Stimulated activated CD8-positive, alpha-beta memory T cell treated with anti-CD3 and anti-CD28 coated beads, Interleukin-12 subunit alpha, Interleukin-12 subunit beta, amount 100 ng/mL, for 24 hours (primary cell): Measurements from ENCODE around the gene HP.
"Not testable (repeated sequence)": the region's sequence is repeated elsewhere in the genome, so short reads cannot be mapped to it uniquely, and the experiment has no call there.

ENCODE experiments used
- DNase-seq: peaks from one replicate; pipeline ENCODE4 v3.0.0-alpha.2; 2020; ENCODE audit errors: extremely low read depth

The HP gene, protein sequence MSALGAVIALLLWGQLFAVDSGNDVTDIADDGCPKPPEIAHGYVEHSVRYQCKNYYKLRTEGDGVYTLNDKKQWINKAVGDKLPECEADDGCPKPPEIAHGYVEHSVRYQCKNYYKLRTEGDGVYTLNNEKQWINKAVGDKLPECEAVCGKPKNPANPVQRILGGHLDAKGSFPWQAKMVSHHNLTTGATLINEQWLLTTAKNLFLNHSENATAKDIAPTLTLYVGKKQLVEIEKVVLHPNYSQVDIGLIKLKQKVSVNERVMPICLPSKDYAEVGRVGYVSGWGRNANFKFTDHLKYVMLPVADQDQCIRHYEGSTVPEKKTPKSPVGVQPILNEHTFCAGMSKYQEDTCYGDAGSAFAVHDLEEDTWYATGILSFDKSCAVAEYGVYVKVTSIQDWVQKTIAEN

DNA sequence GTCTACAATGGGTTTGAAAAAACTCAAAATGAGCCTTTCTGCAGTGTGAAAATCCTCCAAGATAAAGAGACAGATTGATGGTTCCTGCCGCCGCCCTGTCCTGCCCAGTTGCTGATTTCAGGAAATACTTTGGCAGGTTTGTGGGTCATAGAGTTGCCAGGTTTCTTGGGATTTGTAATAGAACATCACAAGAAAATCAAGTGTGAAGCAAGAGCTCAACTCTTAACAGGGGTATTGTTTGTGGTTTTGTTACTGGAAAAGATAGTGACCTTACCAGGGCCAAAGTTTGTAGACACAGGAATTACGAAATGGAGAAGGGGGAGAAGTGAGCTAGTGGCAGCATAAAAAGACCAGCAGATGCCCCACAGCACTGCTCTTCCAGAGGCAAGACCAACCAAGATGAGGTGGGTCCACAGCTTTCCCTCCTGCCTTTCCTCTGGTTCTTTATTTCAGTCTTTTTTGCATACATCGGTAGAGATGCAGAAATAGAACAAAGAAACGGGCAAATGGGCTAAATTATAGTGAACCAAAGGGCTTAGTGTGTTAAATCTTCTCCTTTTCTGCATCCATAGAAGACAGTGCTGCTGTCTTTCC, at the start of gene HP:
Gene HP (plus strand): TSS at position 252 of the 594 bp plus-strand sequence. CDS start 148 bp downstream, at position 400.
- not testable (repeated sequence) for DNase-seq

DNA sequence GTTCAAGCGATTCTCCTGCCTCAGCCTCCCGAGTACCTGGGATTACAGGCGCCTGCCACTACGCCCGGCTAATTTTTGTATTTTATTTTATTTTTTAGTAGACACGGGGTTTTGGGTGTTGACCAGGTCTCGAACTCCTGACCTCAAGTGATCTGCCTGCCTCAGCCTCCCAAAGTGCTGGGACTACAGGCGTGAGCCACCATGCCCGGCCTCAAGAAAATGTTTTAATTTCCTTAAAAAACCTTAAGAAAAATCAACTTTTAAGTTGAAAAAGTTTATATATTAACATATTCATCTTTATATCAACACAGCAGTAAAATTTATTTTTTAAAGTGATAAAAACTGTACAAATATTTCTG, 46.3 kb upstream of the HP start:
- DNase-seq, result not testable (repeated sequence)

DNA sequence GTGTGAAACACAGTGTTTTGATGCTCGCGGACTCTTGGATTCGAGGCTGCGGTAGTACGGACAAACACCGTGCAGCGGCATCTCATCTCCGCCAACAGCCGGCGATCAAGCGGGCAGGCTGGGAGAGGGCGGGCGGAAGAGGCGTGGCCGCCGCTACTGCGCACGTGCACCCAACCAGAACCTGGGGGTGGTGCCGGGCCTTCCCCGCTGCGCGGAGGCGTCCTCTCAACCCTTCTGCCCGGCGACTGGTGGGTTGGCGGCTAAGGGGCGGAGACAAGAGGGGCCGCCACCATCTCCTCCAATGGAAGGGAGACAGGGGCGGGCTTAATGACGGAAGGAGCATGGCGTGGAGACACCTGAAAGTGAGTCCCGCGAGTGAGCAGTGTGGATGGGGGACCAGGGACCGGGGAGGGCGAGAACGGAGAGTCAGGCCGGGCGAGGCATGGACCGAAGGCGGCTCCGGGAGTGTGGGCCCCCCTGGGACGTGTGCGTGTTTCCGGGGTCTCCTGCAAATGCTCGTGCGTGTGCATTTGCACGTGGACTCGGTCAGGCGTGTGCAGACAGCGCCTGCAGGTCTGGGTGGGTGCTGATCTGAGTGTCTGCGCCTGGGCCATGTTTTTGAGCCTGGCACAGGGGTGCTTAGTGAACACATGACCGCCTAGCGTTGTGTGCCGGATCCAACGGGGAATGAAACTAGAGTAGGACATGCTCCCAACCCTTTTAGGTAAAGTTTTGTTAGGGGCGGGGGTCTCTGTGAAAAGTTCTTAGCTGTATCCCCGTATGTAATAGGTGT, 45.7 kb upstream of the HP start, which contains the start of gene DHODH:
Gene DHODH (plus strand): TSS at position 321 of the 793 bp plus-strand sequence. CDS start 21 bp downstream, at position 342.
- peak; percentile 96 for DNase-seq

DNA sequence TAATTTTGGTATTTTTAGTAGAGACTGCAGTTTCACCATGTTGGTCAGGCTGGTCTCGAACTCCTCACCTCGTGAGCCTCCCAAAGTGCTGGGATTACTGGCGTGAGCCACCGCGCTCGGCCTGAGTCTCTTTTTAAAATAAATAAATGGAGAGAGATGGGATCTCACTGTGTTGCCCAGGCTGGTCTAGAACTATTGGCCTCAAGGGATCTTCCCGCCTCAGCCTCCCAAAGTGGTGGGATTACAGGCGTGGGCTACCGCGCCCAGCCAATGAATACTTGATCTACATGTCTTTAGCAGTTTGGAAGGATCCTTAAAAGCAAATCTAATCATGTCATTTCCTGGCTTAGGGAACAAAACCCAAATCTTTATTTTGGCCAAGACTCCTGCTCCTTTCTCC, 44.5 kb upstream of the HP start:
- DNase-seq, result no peak

GRCh38 chr16:72012607-72013006, 41.7 kb upstream of the HP start:
- no peak for DNase-seq

GRCh38 chr16:72013389-72013788, 40.9 kb upstream of the HP start:
- DNase-seq, result no peak

GRCh38 chr16:72013888-72014581, 40.3 kb upstream of the HP start:
- no peak for DNase-seq

- no peak for DNase-seq
These were observed 39.6 kb upstream of the HP start for GRCh38 chr16:72014675-72015074.

GRCh38 chr16:72015124-72015523, 39.2 kb upstream of the HP start:
- no peak for DNase-seq

DNA sequence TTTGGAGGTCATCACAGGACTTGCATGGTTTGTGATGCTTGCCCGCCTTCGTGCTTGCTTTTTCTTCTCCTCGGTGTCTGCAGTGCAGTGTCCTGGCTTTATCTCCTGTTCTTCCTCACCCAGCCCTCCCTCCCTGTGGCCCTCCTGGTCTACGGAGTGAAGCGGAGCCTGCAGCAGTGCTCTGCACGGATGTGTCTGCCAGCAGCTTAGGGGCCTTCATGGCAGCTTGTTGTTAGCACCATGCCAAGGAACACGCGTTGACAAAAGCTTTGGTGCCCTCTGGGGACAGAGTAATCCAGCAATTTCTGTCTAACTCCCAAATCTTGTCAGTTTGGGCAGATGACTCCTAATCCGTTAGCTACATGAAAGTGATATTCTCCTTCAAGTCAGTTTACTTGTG, 35.8 kb upstream of the HP start:
- no peak for DNase-seq

DNA sequence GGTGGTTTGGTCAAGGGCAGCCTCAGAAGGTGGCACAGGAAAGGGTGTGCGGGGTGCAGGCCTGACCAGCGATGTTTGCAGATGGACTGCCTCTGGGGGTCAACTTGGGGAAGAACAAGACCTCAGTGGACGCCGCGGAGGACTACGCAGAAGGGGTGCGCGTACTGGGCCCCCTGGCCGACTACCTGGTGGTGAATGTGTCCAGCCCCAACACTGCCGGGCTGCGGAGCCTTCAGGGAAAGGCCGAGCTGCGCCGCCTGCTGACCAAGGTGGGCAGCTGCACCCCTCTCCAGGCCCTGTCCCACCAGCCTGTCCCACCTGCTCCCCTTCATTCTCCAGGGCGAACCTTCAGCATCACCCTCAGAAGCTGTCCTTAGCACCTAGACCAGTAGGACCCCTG, 33.3 kb upstream of the HP start:
- DNase-seq, result no peak

DNA sequence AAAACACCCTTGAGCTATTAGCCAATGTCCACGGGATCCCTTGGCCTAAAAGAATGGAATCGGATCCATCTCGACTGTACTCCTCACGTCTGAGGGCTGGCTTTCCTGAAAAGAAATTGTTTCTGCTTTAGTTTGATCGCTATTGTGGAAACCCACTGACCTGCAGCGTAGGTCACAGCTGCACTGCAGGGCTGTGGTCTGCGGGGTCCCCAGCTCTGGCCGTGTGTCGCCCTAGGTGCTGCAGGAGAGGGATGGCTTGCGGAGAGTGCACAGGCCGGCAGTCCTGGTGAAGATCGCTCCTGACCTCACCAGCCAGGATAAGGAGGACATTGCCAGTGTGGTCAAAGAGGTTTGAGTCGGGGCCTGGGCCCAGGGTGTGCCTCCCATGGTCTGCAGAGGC, 32.2 kb upstream of the HP start:
- DNase-seq, result no peak

DNA sequence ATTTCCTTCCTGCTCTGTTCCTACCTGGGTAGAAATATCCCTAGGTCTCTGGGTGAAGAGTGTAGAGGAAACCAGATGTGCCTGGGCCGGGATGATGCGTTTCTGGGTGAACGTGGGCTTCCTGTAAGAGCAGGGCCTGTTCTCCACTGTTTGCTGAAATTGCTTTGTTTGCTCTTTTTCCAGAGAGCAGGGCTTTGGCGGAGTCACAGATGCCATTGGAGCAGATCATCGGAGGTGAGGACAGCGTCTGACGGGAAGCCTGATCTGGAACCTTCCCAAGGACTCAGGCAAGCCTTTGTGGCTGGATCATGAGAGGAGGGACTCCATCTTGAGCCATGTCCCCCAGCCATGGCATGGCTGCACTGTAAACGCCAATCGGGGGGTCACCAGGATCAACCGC, 30.3 kb upstream of the HP start:
- no peak for DNase-seq

DNA sequence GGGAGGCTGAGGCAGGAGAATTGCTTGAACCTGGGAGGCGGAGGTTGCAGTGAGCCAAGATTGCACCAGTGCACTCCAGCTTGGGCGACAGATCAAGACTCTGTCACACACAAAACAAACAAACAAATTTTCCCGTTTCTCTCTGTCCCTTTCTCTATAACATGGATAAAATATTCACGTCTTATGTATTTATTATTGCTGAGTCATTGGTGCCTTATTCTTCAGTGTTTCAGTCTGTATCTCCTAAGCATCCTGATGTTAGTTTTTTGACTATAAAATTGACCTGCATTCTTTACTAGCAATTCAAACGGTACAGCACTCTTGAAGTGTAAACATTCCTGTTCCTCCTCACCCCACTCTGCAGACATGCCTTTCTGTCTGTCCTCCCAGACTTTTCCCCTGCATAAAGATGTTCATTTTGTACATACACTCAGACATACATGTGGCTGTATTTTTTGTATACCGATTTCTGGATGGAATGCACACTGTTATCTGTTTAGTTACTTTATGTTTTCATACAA, 29.4 kb upstream of the HP start:
- DNase-seq, result no peak

DNA sequence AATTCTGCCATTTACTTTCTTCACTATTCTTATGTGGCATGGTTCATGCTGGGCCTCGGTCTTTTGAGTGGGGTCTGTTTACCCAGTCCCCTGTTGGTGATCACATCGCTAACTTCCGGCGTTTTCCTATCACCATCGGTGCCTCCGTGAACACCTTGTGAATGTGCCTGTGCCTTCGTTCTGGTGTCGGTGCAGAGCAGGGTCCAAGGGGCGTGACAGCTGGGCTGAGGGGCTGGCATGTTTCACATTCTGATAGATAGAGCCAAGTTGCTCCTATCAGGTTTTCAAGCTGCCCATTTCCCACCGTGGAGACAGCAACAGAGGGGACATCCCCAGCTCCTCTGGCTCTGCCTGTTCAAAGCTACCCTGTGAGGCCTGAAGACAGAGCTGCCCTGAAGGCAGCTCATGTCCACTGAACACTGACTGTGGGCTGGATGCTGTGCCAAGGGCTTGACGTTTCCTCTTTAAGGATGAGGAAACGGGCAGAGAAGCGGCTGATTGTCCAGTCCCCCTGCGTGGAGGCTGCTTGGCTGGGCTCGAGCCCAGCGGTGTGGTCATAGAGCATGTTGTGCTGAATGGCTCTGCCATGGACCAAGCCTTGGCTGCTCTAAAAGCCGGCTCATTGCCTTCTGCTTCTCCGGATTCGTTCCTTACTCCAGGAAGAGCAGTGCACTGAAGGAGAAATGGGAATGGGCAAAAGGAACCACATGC, 28.7 kb upstream of the HP start:
- DNase-seq, result no peak

DNA sequence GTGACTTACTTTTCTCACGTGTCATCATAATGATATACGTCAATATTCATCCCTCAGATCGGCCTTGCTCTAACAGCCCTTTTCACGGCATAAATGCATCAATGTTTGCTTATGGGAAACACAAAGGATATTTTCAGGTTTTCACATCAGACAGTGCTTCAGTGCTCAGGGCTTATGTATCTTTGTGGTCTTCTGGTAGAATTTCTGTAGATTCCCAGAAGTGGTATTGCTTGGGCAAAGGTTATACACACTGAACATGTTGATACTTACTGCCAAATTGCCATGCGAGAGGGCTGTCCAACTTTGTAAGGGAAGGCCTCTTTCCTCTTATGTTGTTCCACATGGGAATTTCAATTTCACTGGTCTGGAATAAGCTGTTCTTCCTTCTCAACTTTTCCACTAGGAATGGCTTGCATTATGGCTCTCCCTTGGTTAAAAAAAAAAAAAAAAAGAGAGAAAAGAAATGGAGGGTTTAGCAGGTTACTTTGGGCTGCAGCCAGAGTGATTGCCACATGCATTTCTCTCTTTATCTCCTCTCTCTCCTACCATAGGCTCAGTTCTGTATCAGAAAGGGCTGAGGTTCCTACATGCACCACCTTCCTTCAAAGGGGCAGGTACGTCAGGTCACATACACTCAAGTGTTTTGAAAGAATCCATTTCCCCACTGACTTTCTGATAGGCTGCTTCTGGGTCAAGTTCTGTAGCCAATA, 26.5 kb upstream of the HP start:
- DNase-seq, result no peak

- DNase-seq, result no peak
These were observed 24.6 kb upstream of the HP start for GRCh38 chr16:72029567-72030271.

DNA sequence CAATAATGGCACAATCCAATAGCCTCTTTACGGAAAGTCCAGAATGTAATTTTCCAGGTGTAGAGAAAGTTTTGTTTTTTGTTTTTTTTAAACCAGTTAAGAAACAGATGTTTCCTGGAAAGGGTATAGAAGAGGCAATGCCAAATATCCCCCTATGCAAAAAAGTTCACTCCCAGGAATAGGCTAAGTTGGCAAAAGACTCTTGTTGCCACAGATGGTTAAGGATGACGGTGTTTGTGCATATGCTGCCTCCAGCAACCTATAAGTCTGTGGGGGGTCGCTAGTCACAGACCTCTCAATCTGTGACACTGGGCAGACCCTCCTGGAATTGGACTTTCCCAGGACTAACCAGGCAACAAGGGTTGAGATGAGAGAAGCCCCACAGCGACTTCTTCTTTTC, 20.9 kb upstream of the HP start:
- DNase-seq, result no peak

DNA sequence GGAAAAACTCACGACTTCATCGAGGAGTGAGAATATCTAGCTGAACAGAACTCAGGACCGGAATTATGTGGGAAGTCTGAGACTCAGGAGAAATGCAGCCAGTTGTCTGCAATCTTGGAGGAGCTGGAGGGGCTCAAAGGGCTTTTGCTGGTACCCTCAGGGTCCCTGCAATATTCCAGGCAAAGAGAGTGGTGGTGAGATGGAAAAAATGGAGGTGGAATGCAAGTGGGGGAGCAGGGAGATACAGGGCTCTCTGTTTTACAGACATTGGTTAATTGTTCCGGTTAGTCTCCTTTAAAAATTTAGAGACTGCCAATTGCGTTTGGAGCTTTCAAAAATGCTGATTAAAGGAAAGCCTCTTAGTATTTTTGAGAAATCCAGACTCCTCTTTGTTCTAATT, 18.2 kb upstream of the HP start:
- no peak for DNase-seq

DNA sequence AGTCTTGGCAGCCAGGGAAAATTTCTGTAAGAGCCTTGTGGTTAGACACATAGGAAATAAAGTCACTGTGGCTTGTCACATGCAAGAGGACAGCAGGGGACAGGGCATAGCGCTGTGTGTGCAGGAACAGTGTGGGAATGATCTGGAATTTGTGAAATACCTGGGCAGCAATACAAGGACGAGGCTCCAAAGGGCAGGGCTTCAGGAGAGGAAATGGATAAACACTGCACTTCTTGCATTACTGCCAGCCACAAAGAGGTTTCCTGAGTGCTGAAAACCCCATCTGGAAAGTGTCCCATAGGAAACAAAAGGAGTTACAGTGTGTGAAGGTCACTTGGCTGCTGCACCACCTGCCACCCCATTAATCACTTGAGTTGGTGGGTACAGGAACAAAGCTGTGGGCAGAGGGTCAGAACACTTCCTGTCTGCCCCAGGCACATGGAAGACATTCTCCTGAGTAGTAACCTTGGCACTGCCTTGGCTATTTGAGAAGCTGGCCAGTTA, 12.1 kb upstream of the HP start:
- no peak for DNase-seq
